Renal pelvis (tissue), 4 donors: ENCODE measurements around the gene STON1. TPM values are rescaled to one million over a fixed set of nuclear protein-coding genes. Genes with fewer than 3 reads are reported as not detected.
A peak's percentile ranks its signal among the peaks of the same experiment; 100 is the strongest.
"Not testable (repeated sequence)": the region's sequence is repeated elsewhere in the genome, so short reads cannot be mapped to it uniquely, and the experiment has no call there.

ENCODE experiments used
- DNase-seq: peaks from one replicate; pipeline ENCODE4 v3.0.0-alpha.2; 2013
- polyA plus RNA-seq, 3 donors: library from polyadenylated mRNA; unstranded; fragments of 120-200 nt; gene quantifications; one replicate each; pipeline ENCODE4 v1.2.1, GENCODE V29; 2013; ENCODE audit not compliant: insufficient read length in 3 of 3

Gene STON1
- polyA plus RNA-seq, 3 donors: 31.1 to 38.7 (median 34.1) TPM

DNA sequence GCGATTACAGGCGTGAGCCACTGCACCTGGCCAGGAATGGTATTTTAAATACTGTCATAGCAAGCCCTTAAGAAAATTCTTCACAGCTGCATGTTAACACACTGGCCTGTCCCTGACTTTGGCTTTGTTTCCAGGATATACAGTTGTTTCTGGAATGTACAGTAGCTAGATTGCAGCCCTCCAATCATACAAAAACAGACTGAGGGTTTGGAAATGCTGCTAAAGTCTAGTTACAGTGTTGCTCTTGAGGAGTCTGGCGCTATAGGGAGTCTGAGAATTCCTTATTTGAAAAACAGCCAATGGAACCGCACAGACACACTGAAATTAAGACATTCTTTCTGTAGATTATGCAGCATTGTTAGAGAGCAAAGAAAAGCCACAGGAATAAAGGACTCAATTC, 37.7 kb downstream of the STON1 start:
- DNase-seq: peak; percentile 59

DNA sequence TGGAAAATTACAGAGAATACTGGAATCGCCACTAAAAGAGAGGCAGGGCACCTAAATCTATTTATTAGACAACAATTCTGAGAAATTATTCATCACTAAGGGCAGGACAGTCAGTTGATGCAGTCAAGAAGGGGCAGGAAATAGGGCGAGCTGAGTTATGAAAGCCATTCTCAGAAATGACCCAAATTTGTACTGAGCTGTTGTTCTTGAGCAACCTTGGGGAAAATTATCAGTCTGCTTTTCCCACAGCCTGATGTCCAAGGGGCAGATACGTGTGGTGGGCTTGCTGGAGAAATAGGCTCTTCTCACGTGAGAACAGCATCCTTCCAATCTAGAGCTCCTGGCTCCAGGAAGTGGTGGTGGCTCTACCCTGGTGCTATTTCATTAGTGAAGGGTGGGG, 38.6 kb downstream of the STON1 start:
- no peak for DNase-seq

DNA sequence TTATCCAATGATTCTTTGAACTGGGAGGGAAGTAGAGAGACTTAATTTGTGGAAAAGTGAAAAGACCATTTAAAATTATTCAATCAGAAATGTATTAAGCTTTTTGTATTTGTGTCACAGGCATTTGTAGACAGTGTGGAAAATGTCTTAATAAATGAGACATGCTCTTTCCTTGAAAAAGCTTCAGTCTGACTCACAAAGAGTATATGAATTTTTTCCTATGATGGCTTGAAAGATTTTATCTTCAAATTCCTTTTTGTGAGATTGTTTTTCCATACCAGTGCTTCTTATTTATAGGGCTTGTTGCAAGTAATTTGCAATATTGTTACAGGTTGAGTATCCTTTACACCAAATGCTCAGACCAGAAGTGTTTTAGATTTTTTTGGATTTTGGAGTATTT, 39.5 kb downstream of the STON1 start:
- DNase-seq: no peak

DNA sequence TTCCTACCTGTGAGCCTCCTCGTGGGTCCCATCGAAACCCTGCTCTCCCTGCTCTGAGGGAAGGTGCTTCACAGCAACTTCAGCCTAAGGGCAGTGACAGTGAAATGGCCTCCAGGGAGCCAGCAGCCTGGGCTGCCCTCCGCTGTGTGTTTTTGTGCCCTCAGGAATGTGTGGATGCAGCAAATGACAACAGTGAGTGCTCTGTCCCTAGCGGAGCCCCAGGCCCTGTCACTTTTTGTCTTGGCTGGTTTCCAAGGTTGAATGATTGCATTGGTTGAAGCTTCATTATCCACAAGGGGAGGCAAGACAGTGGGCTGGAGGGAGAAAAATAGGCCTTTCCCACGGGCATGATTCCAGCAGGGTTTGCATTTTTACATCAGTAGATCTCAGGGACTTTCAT, 42.9 kb downstream of the STON1 start:
- no peak for DNase-seq

DNA sequence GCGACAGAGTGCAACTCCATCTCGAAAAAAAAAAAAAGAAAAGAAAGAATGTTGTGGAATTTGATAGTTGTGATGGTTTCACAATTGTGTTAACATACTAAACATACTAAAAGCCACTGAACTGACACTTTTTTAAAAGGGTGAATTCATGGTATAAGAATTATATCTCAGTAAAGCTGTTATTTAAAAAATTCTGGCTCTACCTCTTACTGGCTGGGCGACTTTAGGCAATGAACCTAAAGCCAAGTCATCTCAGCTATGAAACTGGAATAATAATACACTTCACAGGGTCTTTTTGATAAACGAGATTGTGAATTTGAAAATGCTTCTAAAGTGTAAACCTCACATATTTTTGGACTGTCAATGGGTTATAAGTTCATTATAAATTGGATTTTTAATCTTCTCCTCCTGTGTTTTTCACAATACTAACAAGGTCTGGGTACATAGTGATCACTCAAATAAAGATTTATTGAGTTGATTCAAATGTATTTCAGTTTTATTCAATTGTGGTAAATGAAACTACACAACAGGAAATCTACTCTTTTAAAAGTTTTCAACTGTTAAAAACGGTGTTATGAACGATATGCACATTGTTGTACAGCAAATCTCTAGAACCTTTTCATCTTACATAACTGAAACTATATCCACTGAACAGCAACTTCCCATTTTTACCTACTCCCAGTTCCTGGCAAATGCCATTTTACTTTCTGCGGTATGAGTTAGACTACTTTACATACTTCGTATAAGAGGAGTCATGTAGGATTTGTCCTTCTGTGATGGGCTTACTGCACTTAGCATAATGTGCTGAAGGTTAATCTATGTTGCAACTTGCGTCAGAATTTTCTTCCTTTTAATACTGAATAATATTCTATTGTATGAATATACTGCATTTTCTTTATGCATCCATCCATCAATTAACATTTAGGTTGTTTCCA, 44.7 kb downstream of the STON1 start:
- DNase-seq: no peak

DNA sequence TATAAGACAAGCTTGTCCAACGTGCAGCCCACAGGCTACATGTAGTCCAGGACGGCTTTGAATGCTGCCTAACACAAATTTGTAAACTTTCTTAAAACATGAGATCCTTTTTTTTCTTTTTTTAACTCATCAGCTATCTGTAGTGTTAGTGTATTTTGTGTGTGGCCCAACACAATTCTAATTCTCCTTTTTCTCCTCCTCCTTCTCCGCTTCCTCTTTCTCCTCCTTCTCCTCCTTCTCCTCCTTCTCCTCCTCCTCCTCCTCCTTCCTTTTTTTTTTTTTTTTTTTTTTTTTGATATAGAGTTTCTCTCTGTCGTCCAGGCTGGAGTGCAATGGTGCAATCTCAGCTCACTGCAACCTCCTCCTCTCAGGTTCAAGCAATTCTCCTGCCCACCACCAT, 48.4 kb downstream of the STON1 start:
- no peak for DNase-seq

DNA sequence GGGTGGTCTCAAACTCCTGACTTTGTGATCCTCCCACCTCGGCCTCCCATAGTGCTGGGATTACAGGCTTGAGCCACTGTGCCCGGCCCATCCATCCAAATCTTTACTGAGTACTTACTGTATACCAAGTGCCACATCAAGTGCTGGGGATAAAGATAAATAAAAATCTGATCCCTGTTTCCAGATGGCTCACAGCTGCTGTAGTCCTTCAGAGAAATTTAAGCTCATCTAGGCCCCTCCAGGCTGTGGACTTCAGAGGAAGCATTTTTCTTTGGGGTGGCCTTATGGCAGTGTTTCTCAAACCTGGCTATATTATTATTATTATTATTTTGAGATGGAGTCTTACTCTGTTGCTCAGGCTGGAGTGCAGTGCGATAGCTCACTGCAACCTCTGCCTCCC, 54.0 kb downstream of the STON1 start:
- no peak for DNase-seq

DNA sequence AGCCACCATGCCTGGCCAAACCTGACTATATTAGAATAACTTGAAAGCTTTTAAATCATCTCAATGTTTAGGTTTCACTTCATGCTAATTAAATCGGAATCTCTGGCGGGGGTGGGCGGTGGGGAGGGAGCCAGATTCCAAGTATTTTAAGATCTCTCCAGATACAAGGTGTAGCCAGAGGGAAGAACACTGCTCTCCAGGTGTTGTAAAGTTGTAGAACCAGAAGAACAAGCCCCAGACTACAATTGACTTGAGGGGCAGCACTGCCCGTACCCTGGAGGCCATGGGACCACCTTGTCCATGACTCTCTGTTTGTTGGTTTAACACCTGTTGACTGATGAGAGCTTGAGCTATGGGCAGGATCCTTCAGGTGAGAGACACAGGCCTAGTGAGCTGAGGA, 54.6 kb downstream of the STON1 start:
- no peak for DNase-seq

DNA sequence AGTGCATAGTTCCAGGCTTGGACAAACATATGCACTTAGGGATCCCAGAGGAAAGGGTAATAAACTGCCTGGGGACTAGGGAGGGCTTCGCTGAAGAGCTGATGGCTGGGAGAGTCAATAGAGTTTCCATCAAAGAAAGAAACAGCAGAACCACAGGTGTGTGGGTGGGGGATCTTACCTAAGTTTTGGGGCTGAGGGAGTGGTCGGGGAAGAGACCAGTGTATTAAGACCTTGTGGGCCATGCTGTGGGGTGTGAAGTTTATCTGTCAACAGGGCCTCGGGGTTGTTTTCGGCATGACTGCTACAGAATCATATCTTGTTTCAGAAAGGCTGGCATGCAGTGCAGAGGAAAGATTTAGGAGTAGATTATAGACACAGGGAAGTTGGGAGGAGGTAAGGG, 56.5 kb downstream of the STON1 start:
- DNase-seq: no peak

DNA sequence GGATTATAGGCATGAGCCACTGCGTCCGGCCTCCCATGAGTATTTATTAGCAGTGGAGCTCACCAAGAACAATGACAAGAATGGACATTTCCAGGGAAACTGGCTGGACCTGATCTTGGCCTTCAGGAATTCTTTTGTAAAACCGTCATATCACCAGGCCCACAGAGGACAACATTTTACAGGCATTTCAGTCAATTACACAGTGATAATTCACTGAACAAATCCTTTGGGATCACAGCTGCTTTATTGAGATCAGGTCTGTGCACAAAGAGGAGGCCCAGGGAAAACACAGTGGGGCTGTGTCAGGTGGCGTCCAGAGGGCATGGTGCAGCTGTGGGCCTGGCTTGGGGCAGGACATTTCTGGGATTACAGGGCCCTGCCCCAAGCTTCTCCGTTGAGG, 57.6 kb downstream of the STON1 start:
- DNase-seq: no peak

DNA sequence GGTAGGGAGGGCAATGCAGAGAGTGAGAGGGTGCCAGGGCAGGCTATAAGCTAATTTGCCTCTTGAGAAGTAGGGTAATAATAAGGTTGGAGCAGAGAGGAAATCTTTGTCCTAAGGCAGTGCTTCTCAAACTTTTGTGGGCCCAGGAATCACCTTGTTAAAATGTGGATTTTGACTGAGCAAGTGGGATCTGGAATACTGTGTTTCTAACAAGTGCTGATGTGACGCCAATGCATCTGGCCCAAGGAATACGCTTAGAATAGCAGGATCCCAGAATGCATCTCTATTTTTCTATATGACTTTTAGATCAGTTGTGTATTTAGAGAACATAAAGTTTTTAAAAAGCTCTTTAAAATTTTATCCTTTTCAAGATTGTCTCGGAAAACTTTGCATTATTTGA, 58.0 kb downstream of the STON1 start:
- no peak for DNase-seq

DNA sequence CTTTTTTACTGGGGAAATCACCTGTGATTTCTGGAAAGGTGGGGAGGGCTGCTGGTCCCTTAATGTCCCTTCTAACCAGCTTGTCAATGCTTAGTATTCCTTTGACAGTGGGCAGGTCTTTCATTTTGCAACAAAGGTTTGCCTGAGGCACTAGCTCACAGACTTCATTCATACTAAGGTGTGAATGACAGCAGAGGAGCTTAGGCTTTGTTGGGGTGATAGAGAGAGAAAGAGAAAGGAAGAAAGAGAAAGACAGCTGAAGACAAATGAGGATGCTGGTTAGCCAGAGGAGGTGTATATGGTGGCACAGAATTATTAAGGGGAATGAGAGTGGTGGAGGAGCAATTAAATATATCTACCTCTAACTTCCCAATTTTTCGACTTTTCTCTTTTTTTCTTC, 58.8 kb downstream of the STON1 start:
- DNase-seq: no peak

DNA sequence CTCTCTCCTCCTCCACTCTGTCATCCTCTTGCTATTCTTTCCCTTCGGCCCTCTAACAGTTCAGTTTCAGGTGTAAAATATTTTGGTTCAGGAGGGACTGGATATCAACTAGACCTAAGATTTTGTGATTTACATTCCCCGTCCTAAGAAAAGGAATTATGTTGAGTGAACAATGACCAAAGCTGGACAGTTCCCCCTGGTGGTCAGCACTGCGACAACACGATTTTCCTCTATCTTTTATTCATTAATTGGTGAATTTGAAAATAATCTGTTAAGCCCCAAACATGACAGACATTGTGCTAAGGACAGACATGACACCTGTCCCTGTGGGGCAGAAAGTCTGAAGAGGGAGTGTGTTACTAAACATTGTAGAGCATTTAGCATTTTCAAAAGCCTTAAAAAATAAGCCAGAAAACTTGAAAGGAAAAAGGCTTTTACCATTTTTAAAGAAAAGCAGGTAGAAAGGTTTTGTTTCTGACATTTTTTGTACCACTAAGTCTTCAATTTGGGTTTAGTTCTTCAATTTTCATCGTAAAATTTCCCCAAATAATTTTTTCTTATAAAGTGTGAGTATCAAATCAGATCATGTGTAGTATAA, 59.3 kb downstream of the STON1 start:
- DNase-seq: peak; percentile 54

DNA sequence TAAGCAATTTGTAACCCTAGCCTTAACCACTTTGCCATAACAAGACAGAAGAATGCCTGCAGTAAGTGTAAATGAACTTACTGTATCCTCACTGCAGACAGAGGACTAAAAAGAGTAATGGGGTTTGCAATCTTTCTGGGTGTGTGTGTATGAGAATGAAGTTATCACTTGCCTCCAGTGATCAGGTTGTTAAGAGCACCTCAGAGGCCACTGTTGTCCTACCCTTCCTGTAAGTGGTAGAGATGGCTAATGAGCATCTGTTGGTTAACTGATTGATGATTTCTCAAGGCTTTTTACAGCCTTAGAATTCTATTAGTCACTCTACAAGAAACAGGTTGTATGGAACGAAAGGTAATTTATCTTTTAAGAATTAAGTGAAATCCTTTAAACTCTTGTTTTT, 60.1 kb downstream of the STON1 start:
- DNase-seq: no peak

DNA sequence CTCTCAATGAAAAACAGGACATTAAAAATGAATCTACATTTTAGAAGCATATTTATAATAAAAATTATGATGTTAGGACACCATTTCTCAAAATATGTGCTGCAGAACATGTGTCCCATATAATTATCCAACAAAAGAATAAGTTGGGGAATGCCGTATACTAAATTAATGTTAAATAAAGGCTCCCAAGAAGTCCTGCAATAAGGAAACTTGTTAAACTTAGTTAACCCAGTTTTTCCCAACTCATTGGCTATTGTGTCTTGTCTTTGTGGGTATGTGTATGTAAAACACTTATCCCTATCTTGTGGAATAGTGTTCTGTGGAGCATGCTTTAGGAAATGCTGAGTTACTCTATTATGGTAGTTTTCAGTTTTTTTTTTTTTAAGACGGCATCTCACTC, 62.1 kb downstream of the STON1 start:
- no peak for DNase-seq

DNA sequence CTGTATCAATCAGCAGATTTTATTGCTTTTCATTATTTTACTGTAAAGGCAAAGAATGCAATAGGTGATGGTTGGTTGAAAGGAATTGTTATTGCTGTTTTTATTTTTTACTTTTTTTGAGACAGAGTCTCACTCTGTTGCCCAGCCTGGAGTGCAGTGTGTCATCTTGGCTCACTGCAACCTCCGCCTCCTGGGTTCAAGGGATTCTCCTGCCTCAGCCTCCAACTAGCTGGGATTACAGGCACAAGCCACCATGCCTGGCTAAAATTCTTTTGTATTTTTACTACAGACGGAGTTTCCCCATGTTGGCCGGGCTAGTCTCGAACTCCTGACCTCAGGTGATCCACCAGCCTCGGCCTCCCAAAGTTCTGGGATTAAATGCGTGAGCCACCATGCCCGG, 66.8 kb downstream of the STON1 start:
- not testable (repeated sequence) for DNase-seq

DNA sequence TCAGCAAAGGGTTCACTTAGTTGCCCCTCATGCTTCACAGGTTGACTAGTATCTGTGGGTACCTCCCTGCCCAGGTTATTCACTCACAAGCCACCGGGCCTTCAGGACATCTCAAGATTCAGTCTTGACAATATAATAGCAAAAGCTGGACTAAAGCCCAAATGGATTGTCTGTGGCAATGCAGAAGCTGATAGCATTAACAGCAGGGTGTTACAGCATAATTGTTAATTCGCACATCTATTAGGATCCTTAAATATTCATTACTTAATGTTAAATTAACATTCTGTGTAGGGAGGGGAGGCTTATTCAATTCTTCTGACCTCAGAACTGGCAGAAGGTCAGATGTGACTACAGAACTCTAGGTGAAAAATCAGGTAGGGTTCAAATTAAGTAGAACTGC, 67.5 kb downstream of the STON1 start:
- no peak for DNase-seq

DNA sequence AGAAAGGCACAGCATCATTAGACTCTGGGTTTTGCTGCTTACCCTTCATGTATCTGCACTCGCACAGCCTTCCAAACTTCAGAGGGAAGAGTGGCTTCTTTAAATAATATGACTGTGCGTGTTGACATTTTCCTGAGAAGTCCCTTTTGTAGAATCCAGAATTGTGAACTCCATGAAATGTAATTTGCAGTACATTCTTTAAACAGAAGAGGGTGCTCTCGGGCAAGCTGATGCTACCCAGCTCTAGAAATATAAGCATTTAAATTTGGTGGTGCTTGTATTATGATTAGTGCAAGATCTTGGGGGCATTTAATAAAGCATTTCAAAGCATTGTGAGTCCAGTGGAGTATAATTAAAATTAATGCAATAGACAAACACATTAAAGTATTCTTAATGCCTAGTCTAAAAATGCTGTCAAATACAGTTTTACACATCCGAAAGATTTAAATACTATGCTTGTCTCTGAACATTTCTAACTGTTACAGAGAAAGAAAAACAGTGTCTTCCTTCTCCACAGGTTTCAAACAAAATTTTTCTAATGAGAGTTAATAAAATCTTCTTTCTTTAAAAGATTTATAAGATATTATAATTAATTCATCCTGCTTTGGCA, 70.4 kb downstream of the STON1 start:
- DNase-seq: peak; percentile 42

DNA sequence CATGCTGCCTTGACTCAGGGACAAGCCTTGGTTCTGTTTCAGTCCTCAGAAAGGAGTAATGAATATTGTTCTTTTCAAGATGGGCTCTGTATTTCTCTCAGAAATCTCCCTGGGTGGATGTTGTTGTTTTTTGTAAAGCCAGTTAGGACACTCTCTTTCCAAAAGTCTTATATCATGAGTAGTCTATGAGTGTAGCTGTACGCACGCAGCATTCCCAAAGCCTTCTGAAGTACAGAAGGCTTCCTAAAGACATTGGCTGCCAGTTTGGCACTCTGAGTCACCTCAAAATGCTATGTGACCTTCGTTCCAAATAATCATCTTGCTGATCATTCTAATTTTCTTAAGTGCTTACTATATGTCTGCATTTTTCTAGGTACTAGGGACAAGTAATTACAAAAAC, 71.0 kb downstream of the STON1 start:
- no peak for DNase-seq

DNA sequence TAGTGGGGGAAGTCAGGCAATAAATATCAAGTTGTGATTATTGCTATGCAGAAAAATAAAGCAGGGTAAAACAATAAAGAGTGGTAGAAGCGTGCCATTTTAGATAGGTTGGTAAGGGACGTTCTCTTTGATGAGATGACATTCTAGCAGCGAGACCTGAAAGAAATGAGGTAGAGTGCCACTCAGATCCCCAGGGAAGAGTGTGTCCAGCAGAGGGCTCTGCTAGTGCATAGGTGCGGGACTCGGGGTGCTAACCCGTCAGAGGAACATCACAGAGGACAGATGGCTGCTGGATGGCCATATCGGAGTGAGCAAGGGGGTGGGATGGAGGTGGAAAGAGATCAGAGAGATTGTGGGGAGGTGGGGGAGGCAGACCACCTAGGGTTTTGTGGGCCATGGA, 71.4 kb downstream of the STON1 start:
- DNase-seq: no peak

DNA sequence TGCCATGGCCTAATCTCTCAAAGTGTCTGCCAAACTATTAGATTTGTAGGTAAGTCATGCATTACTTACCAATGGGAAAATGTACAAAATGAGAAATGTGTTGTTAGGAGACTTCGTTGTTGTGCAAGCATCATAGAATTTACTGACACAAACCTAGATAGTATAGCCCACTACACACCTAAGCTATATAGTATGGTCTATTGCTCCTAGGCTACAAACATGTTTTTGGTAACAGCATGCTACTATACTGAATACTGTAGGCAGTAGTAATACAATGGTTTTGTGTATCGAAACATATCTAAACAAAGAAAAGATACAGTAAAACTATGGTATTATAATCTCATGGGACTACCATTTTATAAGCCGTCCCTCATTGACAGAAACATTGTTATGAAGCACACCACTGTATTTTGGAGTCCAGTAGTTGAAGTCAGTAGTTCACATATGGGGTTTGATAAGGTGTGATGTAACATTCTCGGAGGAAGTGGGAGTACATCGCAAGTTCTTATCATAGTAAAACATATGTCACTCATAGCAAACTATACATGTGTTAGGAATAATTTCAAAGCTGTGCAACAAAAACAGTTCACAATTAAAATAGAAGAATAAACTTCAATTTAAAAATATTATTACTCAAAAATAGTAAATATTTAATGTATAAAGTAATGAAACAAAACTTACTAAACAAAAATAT, 75.7 kb downstream of the STON1 start:
- DNase-seq: no peak

DNA sequence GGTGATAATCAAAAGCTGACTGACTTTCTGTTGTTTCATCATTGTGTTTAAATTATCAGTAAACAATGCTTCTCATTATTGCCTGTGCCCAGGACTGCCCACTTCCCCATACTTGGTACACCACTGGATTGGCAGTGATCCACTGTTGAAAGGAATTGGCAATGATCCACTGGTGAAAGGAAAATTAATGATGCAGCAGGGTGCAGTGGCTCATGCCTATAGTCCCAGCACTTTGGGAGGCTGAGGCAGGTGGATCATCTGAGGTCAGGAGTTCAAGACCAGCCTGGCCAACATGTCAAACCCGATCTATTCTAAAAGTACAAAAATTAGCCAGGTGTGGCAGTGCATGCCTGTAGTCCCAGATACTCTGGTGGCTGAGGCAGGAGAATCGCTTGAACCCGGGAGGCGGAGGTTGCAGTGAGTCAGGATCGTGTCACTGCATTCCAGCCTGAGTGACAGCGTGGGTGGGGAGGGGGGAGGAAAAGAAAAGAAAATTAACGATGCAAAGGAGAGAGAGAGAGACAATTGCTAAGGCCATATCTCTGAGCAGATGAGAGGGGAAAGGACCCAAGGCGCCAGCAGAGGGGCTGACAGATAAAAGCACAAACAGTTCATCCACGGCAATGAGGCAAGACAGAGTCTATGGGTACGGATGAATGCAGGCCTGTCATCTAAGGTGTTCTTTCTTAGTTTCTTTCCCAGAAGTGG, 77.5 kb downstream of the STON1 start:
- DNase-seq: no peak
